HEK293T (cell line): ENCODE data around the gene SPATA9.

Source experiments
- CTCF ChIA-PET: fragments of 350-600 bp; formaldehyde crosslinking; extraction: SDS; loops from one replicate; lab custom pipeline; 2021; ENCODE audit warnings: antibody characterized with exemption, inconsistent platforms; lab: Yijun Ruan, JAX
- POLR2A ChIA-PET: fragments of 350-600 bp; formaldehyde crosslinking; extraction: SDS; loops from one replicate; lab custom pipeline; 2020; ENCODE audit warnings: antibody characterized with exemption, inconsistent platforms; lab: Yijun Ruan, JAX
- DNase-seq: peaks from one replicate; pipeline ENCODE4 v3.0.0; 2012; ENCODE audit warnings: mixed read lengths; ENCODE audit errors: extremely low spot score
- ARNT ChIP-seq: fragments of 450-650 bp; IDR thresholded peaks from 2 replicates; pipeline ENCODE4 v1.6.1; 2017; ENCODE audit warnings: mild to moderate bottlenecking
- BHLHE40 ChIP-seq: fragments of 450-650 bp; IDR thresholded peaks from 2 replicates; pipeline ENCODE4 v1.6.1; 2016; ENCODE audit warnings: mild to moderate bottlenecking, moderate library complexity, borderline replicate concordance
- CTBP1 ChIP-seq: fragments of 450-650 bp; IDR thresholded peaks from 2 replicates; pipeline ENCODE4 v1.6.1; 2016; ENCODE audit warnings: borderline replicate concordance
- ELF4 ChIP-seq: fragments of 450-650 bp; IDR thresholded peaks from 2 replicates; pipeline ENCODE4 v1.6.1; 2017; ENCODE audit warnings: antibody characterized with exemption
- FOXA1 ChIP-seq: fragments of 450-650 bp; IDR thresholded peaks from 2 replicates; pipeline ENCODE4 v1.6.1; 2016; ENCODE audit warnings: mild to moderate bottlenecking
- FOXK2 ChIP-seq: fragments of 450-650 bp; IDR thresholded peaks from 2 replicates; pipeline ENCODE4 v1.6.1; 2016; ENCODE audit warnings: mild to moderate bottlenecking
- FOXM1 ChIP-seq: fragments of 450-650 bp; IDR thresholded peaks from 2 replicates; pipeline ENCODE4 v1.6.1; 2017; ENCODE audit warnings: mild to moderate bottlenecking, borderline replicate concordance
- HDGF ChIP-seq: fragments of 450-650 bp; IDR thresholded peaks from 2 replicates; pipeline ENCODE4 v1.6.1; 2017; ENCODE audit warnings: antibody characterized with exemption, borderline replicate concordance
- L3MBTL2 ChIP-seq: fragments of 450-650 bp; conservative IDR thresholded peaks from 2 replicates; pipeline ENCODE4 v1.6.1; 2016; ENCODE audit warnings: mild to moderate bottlenecking
- LEF1 ChIP-seq: fragments of 450-650 bp; IDR thresholded peaks from 2 replicates; pipeline ENCODE4 v1.6.1; 2017; ENCODE audit warnings: mild to moderate bottlenecking, borderline replicate concordance
- NFRKB ChIP-seq: fragments of 450-650 bp; IDR thresholded peaks from 2 replicates; pipeline ENCODE4 v1.6.1; 2016; ENCODE audit warnings: mild to moderate bottlenecking, moderate library complexity
- PKNOX1 ChIP-seq: fragments of 450-650 bp; IDR thresholded peaks from 2 replicates; pipeline ENCODE4 v1.6.1; 2016
- SP1 ChIP-seq: fragments of 450-650 bp; IDR thresholded peaks from 2 replicates; pipeline ENCODE4 v1.6.1; 2017
- SUZ12 ChIP-seq: fragments of 450-650 bp; IDR thresholded peaks from 2 replicates; pipeline ENCODE4 v1.6.1; 2016; ENCODE audit warnings: mild to moderate bottlenecking
- TARDBP ChIP-seq: fragments of 450-650 bp; IDR thresholded peaks from 2 replicates; pipeline ENCODE4 v1.6.1; 2016
- ZNF384 ChIP-seq: fragments of 450-650 bp; IDR thresholded peaks from 2 replicates; pipeline ENCODE4 v1.6.1; 2016

SPATA9 gene

GRCh38 chr5:95631991-95632675 lies 50.7 kb downstream of the SPATA9 start:
- CTCF ChIA-PET: interaction anchor here (1.3 kb wide), 1 partner anchor 10 kb away, joined by 3 read pairs; no protein-coding TSS in a partner anchor
- TF ChIP-seq CTBP1: no peak
- TF ChIP-seq ELF4: no peak
- no peak for TF ChIP-seq L3MBTL2
- TF ChIP-seq PKNOX1: no peak
- TF ChIP-seq FOXA1: no peak
- TF ChIP-seq SP1: no peak
- TF ChIP-seq FOXM1: no peak
- TF ChIP-seq FOXK2: no peak
- no peak for TF ChIP-seq ZNF384
- TF ChIP-seq ARNT: no peak
- TF ChIP-seq BHLHE40: no peak
- POLR2A ChIA-PET: interaction anchor here (1.5 kb wide), 1 partner anchor 15 kb away, joined by 5 read pairs; the partner anchor contains the start of gene RFESD
- DNase-seq: no peak

GRCh38 chr5:95631255-95631958 lies 51.4 kb downstream of the SPATA9 start:
- no peak for DNase-seq
- CTCF ChIA-PET: interaction anchor here (1.3 kb wide), 1 partner anchor 11 kb away, joined by 3 read pairs; no protein-coding TSS in a partner anchor
- no peak for TF ChIP-seq HDGF
- POLR2A ChIA-PET: interaction anchor here (1.5 kb wide), 1 partner anchor 15 kb away, joined by 5 read pairs; the partner anchor contains the start of gene RFESD

- ChIA-PET POLR2A (interaction anchor here (1.5 kb wide), 1 partner anchor 16 kb away, joined by 5 read pairs; the partner anchor contains the start of gene RFESD), CTCF (no interaction called here)
- no peak for DNase-seq
- TF ChIP-seq NFRKB (no peak), FOXK2 (no peak), ARNT (no peak), TARDBP (no peak), ZNF384 (no peak), HDGF (no peak), ELF4 (no peak), FOXA1 (no peak), SP1 (no peak), L3MBTL2 (no peak), CTBP1 (no peak), PKNOX1 (no peak)
Observed at GRCh38 chr5:95630394-95630917, 52.3 kb downstream of the SPATA9 start.

GRCh38 chr5:95628933-95629332 lies 53.9 kb downstream of the SPATA9 start:
- ChIA-PET CTCF (no interaction called here), POLR2A (no interaction called here)
- DNase-seq: no peak
- TF ChIP-seq SP1 (no peak), ELF4 (no peak), FOXK2 (no peak), TARDBP (no peak), SUZ12 (no peak), CTBP1 (no peak), L3MBTL2 (no peak), HDGF (no peak), LEF1 (no peak), NFRKB (no peak), ARNT (no peak), PKNOX1 (no peak), ZNF384 (no peak), BHLHE40 (no peak), FOXM1 (no peak), FOXA1 (no peak)

- ChIA-PET POLR2A (no interaction called here), CTCF (no interaction called here)
- DNase-seq: no peak
- TF ChIP-seq FOXA1 (no peak), SP1 (no peak), SUZ12 (no peak), L3MBTL2 (no peak), LEF1 (no peak), HDGF (no peak), CTBP1 (no peak), ELF4 (no peak), ZNF384 (no peak), TARDBP (no peak), BHLHE40 (no peak), ARNT (no peak), PKNOX1 (no peak), FOXK2 (no peak), NFRKB (no peak), FOXM1 (no peak)
Observed at GRCh38 chr5:95627971-95628810, 54.6 kb downstream of the SPATA9 start.
